PC-3 (cell line): ENCODE results near the gene USH2A. TPM values are rescaled to one million over a fixed set of nuclear protein-coding genes. Genes with fewer than 3 reads are reported as not detected.

ENCODE experiments used
- ATAC-seq: fragments of 200-7000 bp; cut with Tn5 transposase; 2 replicates; pipeline ENCODE4 v1.9.1; 2020; ENCODE audit warnings: mild to moderate bottlenecking, moderate library complexity
- BruUV-seq: library from RNA; stranded (reverse); fragments of 400-500 nt; replicated peaks from 2 replicates; lab custom pipeline; 2021; lab: Mats Ljungman, UMichigan
- CTCF ChIA-PET: fragments of 300-600 bp; sonication (Branson Sonifier 250); formaldehyde crosslinking; loops from one replicate; lab custom pipeline; 2022; ENCODE audit warnings: antibody characterized with exemption; lab: Charles Lee
- POLR2A ChIA-PET: fragments of 300-600 bp; sonication (Branson Sonifier 250); formaldehyde crosslinking; loops from one replicate; lab custom pipeline; 2022; ENCODE audit warnings: antibody characterized with exemption; ENCODE audit not compliant: unreplicated experiment; lab: Charles Lee
- DNase-seq: peaks from one replicate; pipeline ENCODE4 v3.0.0-alpha.2; 2015
- H2AFZ ChIP-seq: fragments of 300-600 bp; sonication (generic); 2 replicates; pipeline ENCODE4 v1.6.0; 2016; ENCODE audit warnings: antibody characterized with exemption, low read length
- H3F3A ChIP-seq: fragments of 300-600 bp; sonication (generic); one replicate; pipeline ENCODE4 v1.6.0; 2017; ENCODE audit warnings: antibody characterized with exemption, low read length, control low read depth, mild to moderate bottlenecking; ENCODE audit not compliant: unreplicated experiment
- H3K27ac ChIP-seq: fragments of 300-600 bp; sonication (generic); 2 replicates; pipeline ENCODE4 v1.5.1; 2016; ENCODE audit warnings: mild to moderate bottlenecking, low read length
- H3K27me3 ChIP-seq: fragments of 300-600 bp; sonication (generic); 2 replicates; pipeline ENCODE4 v1.6.1; 2016; ENCODE audit warnings: low read length, mixed read lengths
- H3K36me3 ChIP-seq: fragments of 300-600 bp; sonication (generic); 2 replicates; pipeline ENCODE4 v1.6.1; 2016; ENCODE audit warnings: low read depth, mixed run types, low read length, mixed read lengths
- H3K4me1 ChIP-seq: fragments of 300-600 bp; sonication (generic); 2 replicates; pipeline ENCODE4 v1.5.1; 2016; ENCODE audit warnings: low read length; ENCODE audit not compliant: insufficient read depth
- H3K4me2 ChIP-seq: fragments of 300-600 bp; sonication (generic); 2 replicates; pipeline ENCODE4 v1.6.0; 2016; ENCODE audit warnings: low read length
- H3K4me3 ChIP-seq: fragments of 300-600 bp; sonication (generic); 2 replicates; pipeline ENCODE4 v1.5.1; 2016; ENCODE audit warnings: mild to moderate bottlenecking, low read length, mixed read lengths
- H3K79me2 ChIP-seq: fragments of 300-600 bp; sonication (generic); 2 replicates; pipeline ENCODE4 v1.6.1; 2017; ENCODE audit warnings: low read length, mixed read lengths
- H3K9ac ChIP-seq: fragments of 300-600 bp; sonication (generic); 2 replicates; pipeline ENCODE4 v1.6.0; 2016; ENCODE audit warnings: mild to moderate bottlenecking, low read length
- H3K9me2 ChIP-seq: fragments of 300-600 bp; sonication (generic); replicated peaks from 2 replicates; pipeline ENCODE4 v1.6.1; 2016; ENCODE audit warnings: mixed run types, low read length, mixed read lengths
- H3K9me3 ChIP-seq: fragments of 300-600 bp; sonication (generic); 2 replicates; pipeline ENCODE4 v1.6.1; 2016; ENCODE audit warnings: low read length, mixed read lengths
- H4K20me1 ChIP-seq: fragments of 300-600 bp; sonication (generic); 2 replicates; pipeline ENCODE4 v1.6.1; 2016; ENCODE audit warnings: low read length, mixed read lengths
- CTCF ChIP-seq: fragments of 300-600 bp; sonication (generic); conservative IDR thresholded peaks from 2 replicates; pipeline ENCODE4 v1.5.1; 2017; ENCODE audit warnings: antibody characterized with exemption, low read depth, mild to moderate bottlenecking, low read length
- EZH2 ChIP-seq: fragments of 300-600 bp; sonication (generic); IDR thresholded peaks from one replicate; pipeline ENCODE4 v1.6.1; 2017; ENCODE audit warnings: antibody characterized with exemption, mild to moderate bottlenecking, low read length; ENCODE audit not compliant: unreplicated experiment
- EZH2phosphoT487 ChIP-seq: fragments of 300-600 bp; sonication (generic); IDR thresholded peaks from 2 replicates; pipeline ENCODE4 v1.6.1; 2018; ENCODE audit warnings: mild to moderate bottlenecking, antibody characterized with exemption, low read length, borderline replicate concordance
- intact Hi-C: fragments of 100-400 bp; cut with micrococcal nuclease; formaldehyde crosslinking; loops from 2 replicates; pipeline ENCODE4 v1.9.0; 2023
- total RNA-seq: library from RNA; depleted of rRNA; stranded (reverse); fragments of >200 nt; gene quantifications from 2 replicates; pipeline ENCODE4 v1.2.3, GENCODE V29; 2014

Gene USH2A
- total RNA-seq, 1 experiment from 2014 or later, result not detected

- no TSS peak for BruUV-seq
- ATAC-seq (peak; percentile 95), DNase-seq (peak; percentile 54)
- TF ChIP-seq EZH2 (no peak), CTCF (no peak), EZH2phosphoT487 (no peak)
- intact Hi-C loops, result no loop called here
- Histone ChIP-seq H4K20me1 (no peaks in the 10 kb centered on the region), H2AFZ (no peak overlapping the region), H3K9ac (no peak overlapping the region), H3K4me3 (no peak overlapping the region), H3K27ac (no peak overlapping the region), H3K9me3 (no peaks in the 10 kb centered on the region), H3K27me3 (0 out of 2 replicates have a peak, but pooled peaks cover under 1% of the 10 kb centered on the region), H3K4me2 (no peak overlapping the region), H3K36me3 (no peaks in the 10 kb centered on the region), H3K9me2 (no peaks in the 10 kb centered on the region), H3K79me2 (no peaks in the 10 kb centered on the region), H3K4me1 (peaks cover 6% of the 10 kb centered on the region; the same call in 1 of the 2 replicates), H3F3A (no peaks in the 10 kb centered on the region)
- ChIA-PET CTCF (no interaction called here), POLR2A (no interaction called here)
Observed at GRCh38 chr1:215833941-215834729, 589.1 kb downstream of the USH2A start.

- intact Hi-C loops, result no loop called here
- peaks cover 17% of the 10 kb centered on the region; the same call in 1 of the 2 replicates for H3K27me3 ChIP-seq
Observed at GRCh38 chr1:215830226-215830810, 592.9 kb downstream of the USH2A start.

More at GRCh38 chr1:215830226-215830810, 592.9 kb downstream of the USH2A start:
- no peaks in the 10 kb centered on the region for H3F3A ChIP-seq
- H3K79me2 ChIP-seq, result no peaks in the 10 kb centered on the region
- no peaks in the 10 kb centered on the region for H3K36me3 ChIP-seq
- POLR2A ChIA-PET, result no interaction called here
- peaks cover 6% of the 10 kb centered on the region; the same call in 1 of the 2 replicates for H3K4me1 ChIP-seq
- no peak overlapping the region for H3K27ac ChIP-seq
- H3K9me2 ChIP-seq, result no peaks in the 10 kb centered on the region
- H4K20me1 ChIP-seq, result no peaks in the 10 kb centered on the region
- no peak overlapping the region for H3K4me2 ChIP-seq
- H3K4me3 ChIP-seq, result no peak overlapping the region
- no peaks in the 10 kb centered on the region for H3K9me3 ChIP-seq
- no peak overlapping the region for H2AFZ ChIP-seq
- BruUV-seq, result no TSS peak
- no peak overlapping the region for H3K9ac ChIP-seq
- DNase-seq, result no peak
- CTCF ChIA-PET, result no interaction called here
- no peak for ATAC-seq
- TF ChIP-seq EZH2 (no peak), EZH2phosphoT487 (no peak), CTCF (no peak)
